Right cardiac atrium (tissue), 5 donors: ENCODE data around the gene CLDN2. TPM values are rescaled to one million over a fixed set of nuclear protein-coding genes. Genes with fewer than 3 reads are reported as not detected.

ENCODE experiments used
- ATAC-seq, 2 donors: fragments of 200-7000 bp; cut with Tn5 transposase; one replicate each; pipeline versions ENCODE4 v1.8.0 to v1.9.1; 2020; ENCODE audit warnings: moderate library complexity in 2 of 2, mild to moderate bottlenecking in 1 of 2
- DNase-seq, 3 donors: peaks; one replicate each; pipeline ENCODE4 v3.0.0-alpha.2; 2020
- H3K27ac ChIP-seq: one replicate; pipeline ENCODE4 v1.5.1; 2013; ENCODE audit warnings: mild to moderate bottlenecking, low read length, control low read depth, moderate library complexity
- H3K27me3 ChIP-seq: one replicate; pipeline ENCODE4 v1.6.1; 2013; ENCODE audit not compliant: control insufficient read depth, insufficient read depth
- H3K4me1 ChIP-seq: one replicate; pipeline ENCODE4 v1.6.1; 2013; ENCODE audit warnings: low read length; ENCODE audit not compliant: control insufficient read depth, insufficient read depth
- H3K4me3 ChIP-seq: one replicate; pipeline ENCODE4 v1.5.1; 2013; ENCODE audit warnings: low read length, control low read depth
- H3K9me3 ChIP-seq: one replicate; pipeline ENCODE4 v1.6.1; 2013; ENCODE audit warnings: low read length; ENCODE audit not compliant: control insufficient read depth
- WGBS: extraction: QIAGEN DNeasy Blood & Tissue Kit; methylation state at CpG from one replicate; pipeline ENCODE4 v1.1.7; 2013; 5-methylcytosine and 5-hydroxymethylcytosine counted together
- intact Hi-C, 4 donors: fragments of 100-400 bp; cut with DNase I; formaldehyde crosslinking; loops; one replicate each; pipeline versions ENCODE4 v1.11.0 to v1.14.0; 2022 to 2023
- polyA plus RNA-seq: library from polyadenylated mRNA; stranded (reverse); fragments of 200-250 nt; gene quantifications from one replicate; pipeline ENCODE4 v1.2.3, GENCODE V29; 2013
- total RNA-seq, 4 donors: library from RNA; stranded (reverse); fragmentation: NEBNext Ultra II Directional; extraction: Animal tissue kit (Norgen Biotek cat#: 25700); gene quantifications; one replicate each; pipeline ENCODE4 v1.2.1, GENCODE V29; 2021
- donor health status: healthy with polysubstance abuse.
- donor health status: DM: no; HTN: yes; CAD: no.
- donor health status: DM: no; HTN: no; CAD: no.
- donor health status: DM: no; HTN: yes; CAD: no; lungs with severe emphysema.
- donor health status: DM: yes; HTN: yes; CAD: no.

Gene CLDN2
- total and polyA plus RNA-seq, 5 donors: 0.05 TPM; not detected in 4

GRCh38 chrX:106899841-106900240 is 20.4 kb upstream of the CLDN2 start:
- no peak overlapping the region for H3K4me3 ChIP-seq
- WGBS: 93% methylated on average over 1 of the region's 1 CpG
- intact Hi-C loops: loop anchor here in 1 of 4 donors (5.0 kb wide), 1 partner anchor 52 kb away; no protein-coding TSS in a partner anchor
- no peaks in the 10 kb centered on the region for H3K9me3 ChIP-seq
- no peak overlapping the region for H3K27ac ChIP-seq
- no peak for ATAC-seq
- no peak for DNase-seq
- peaks cover 3% of the 10 kb centered on the region for H3K4me1 ChIP-seq
- H3K27me3 ChIP-seq: no peaks in the 10 kb centered on the region

GRCh38 chrX:106901341-106901740 is 18.9 kb upstream of the CLDN2 start:
- no peaks in the 10 kb centered on the region for H3K27me3 ChIP-seq
- 89% methylated on average over 3 of the region's 3 CpGs for WGBS
- DNase-seq: no peak
- H3K27ac ChIP-seq: no peak overlapping the region
- intact Hi-C loops: no loop called here
- no peak overlapping the region for H3K4me3 ChIP-seq
- no peak for ATAC-seq
- H3K9me3 ChIP-seq: no peaks in the 10 kb centered on the region
- H3K4me1 ChIP-seq: no peaks in the 10 kb centered on the region

GRCh38 chrX:106901781-106902219 is 18.4 kb upstream of the CLDN2 start:
- Histone ChIP-seq H3K4me1 (no peaks in the 10 kb centered on the region), H3K27me3 (no peaks in the 10 kb centered on the region), H3K9me3 (no peaks in the 10 kb centered on the region), H3K4me3 (no peak overlapping the region), H3K27ac (no peak overlapping the region)
- no peak for DNase-seq
- intact Hi-C loops: no loop called here
- ATAC-seq: no peak
- WGBS: 84% methylated on average over 4 of the region's 4 CpGs

GRCh38 chrX:106902684-106903083 is 17.5 kb upstream of the CLDN2 start:
- H3K4me3 ChIP-seq: no peak overlapping the region
- no peaks in the 10 kb centered on the region for H3K9me3 ChIP-seq
- DNase-seq: no peak
- no peaks in the 10 kb centered on the region for H3K27me3 ChIP-seq
- intact Hi-C loops: no loop called here
- H3K4me1 ChIP-seq: no peaks in the 10 kb centered on the region
- ATAC-seq: no peak
- WGBS: 96% methylated on average over 2 of the region's 2 CpGs
- no peak overlapping the region for H3K27ac ChIP-seq

GRCh38 chrX:106903291-106903824 is 16.8 kb upstream of the CLDN2 start, which contains the start of gene RIPPLY1:
Gene RIPPLY1, minus strand, starts transcription at chrX:106903341. Its CDS starts 54 bp downstream, at chrX:106903287.
- H3K4me3 ChIP-seq: no peak within 1 kb of the TSS
- ATAC-seq (no peak), DNase-seq (no peak)
- WGBS: 81% methylated on average over 1 of the region's 1 CpG
- no peaks in the 10 kb centered on the region for H3K9me3 ChIP-seq
- no peaks in the 10 kb centered on the region for H3K27me3 ChIP-seq
- intact Hi-C loops: no loop called here
- H3K27ac ChIP-seq: no peak within 1 kb of the TSS
- H3K4me1 ChIP-seq: no peaks in the 10 kb centered on the region

- intact Hi-C loops: no loop called here
- DNase-seq (no peak), ATAC-seq (no peak)
- Histone ChIP-seq H3K27me3 (no peaks in the 10 kb centered on the region), H3K4me3 (no peak overlapping the region), H3K4me1 (no peaks in the 10 kb centered on the region), H3K27ac (no peak overlapping the region), H3K9me3 (no peaks in the 10 kb centered on the region)
- 66% methylated on average over 5 of the region's 5 CpGs for whole genome bisulfite sequencing
These were observed 16.2 kb upstream of the CLDN2 start for GRCh38 chrX:106903856-106904528.

- H3K27ac ChIP-seq: no peak overlapping the region
- ATAC-seq (no peak), DNase-seq (no peak)
- intact Hi-C loops: no loop called here
- no peaks in the 10 kb centered on the region for H3K4me1 ChIP-seq
- 66% methylated on average over 4 of the region's 5 CpGs for WGBS
- H3K4me3 ChIP-seq: no peak overlapping the region
- H3K9me3 ChIP-seq: no peaks in the 10 kb centered on the region
- no peaks in the 10 kb centered on the region for H3K27me3 ChIP-seq
These were observed 15.0 kb upstream of the CLDN2 start for GRCh38 chrX:106905064-106905708.

GRCh38 chrX:106906361-106906760 is 13.8 kb upstream of the CLDN2 start:
- Histone ChIP-seq H3K4me3 (no peak overlapping the region), H3K9me3 (no peaks in the 10 kb centered on the region), H3K4me1 (no peaks in the 10 kb centered on the region), H3K27me3 (no peaks in the 10 kb centered on the region), H3K27ac (no peak overlapping the region)
- DNase-seq (no peak), ATAC-seq (no peak)
- WGBS: 47% methylated on average over 6 of the region's 6 CpGs
- intact Hi-C loops: no loop called here

GRCh38 chrX:106912864-106913263 is 7.3 kb upstream of the CLDN2 start:
- Histone ChIP-seq H3K9me3 (no peaks in the 10 kb centered on the region), H3K27ac (no peak overlapping the region), H3K4me1 (peaks cover 2% of the 10 kb centered on the region), H3K4me3 (no peak overlapping the region), H3K27me3 (no peaks in the 10 kb centered on the region)
- no peak for DNase-seq
- ATAC-seq: no peak
- 67% methylated on average over 2 of the region's 2 CpGs for WGBS
- intact Hi-C loops: no loop called here

GRCh38 chrX:106917830-106918500 is 2.2 kb upstream of the CLDN2 start:
- no peak overlapping the region for H3K4me3 ChIP-seq
- no peaks in the 10 kb centered on the region for H3K27me3 ChIP-seq
- DNase-seq (no peak), ATAC-seq (no peak)
- 54% methylated on average over 6 of the region's 6 CpGs for WGBS
- H3K27ac ChIP-seq: no peak overlapping the region
- no peaks in the 10 kb centered on the region for H3K9me3 ChIP-seq
- peaks cover 2% of the 10 kb centered on the region for H3K4me1 ChIP-seq
- intact Hi-C loops: no loop called here

- ATAC-seq (no peak), DNase-seq (no peak)
- Histone ChIP-seq H3K27ac (no peak overlapping the region), H3K27me3 (no peaks in the 10 kb centered on the region), H3K4me3 (no peak overlapping the region), H3K9me3 (no peaks in the 10 kb centered on the region), H3K4me1 (peaks cover 2% of the 10 kb centered on the region)
- WGBS: 52% methylated on average over 2 of the region's 2 CpGs
- intact Hi-C loops: no loop called here
These were observed 1.4 kb downstream of the CLDN2 start for GRCh38 chrX:106921637-106922036.
